Frontal cortex (tissue), 4 donors: ENCODE results near the gene GRM7. TPM values are rescaled to one million over a fixed set of nuclear protein-coding genes. Genes with fewer than 3 reads are reported as not detected.

Source experiments
- DNase-seq, 2 donors: peaks; one replicate each; pipeline ENCODE4 v3.0.0; 2012; ENCODE audit warnings: low spot score in 2 of 2
- FAIRE-seq: peaks from 2 replicates; lab custom pipeline; 2012; peaks lifted over from hg19 to GRCh38; lab: Jason Lieb, UNC
- total RNA-seq: library from RNA; depleted of rRNA; stranded (reverse); fragments of >200 nt; gene quantifications from one replicate; pipeline ENCODE4 v1.2.3, GENCODE V29; 2014
- donor health status: control.
- donor health status: control.
- donor health status: control.

GRM7 gene
- total RNA-seq, 1 donor from 2014 or later: 101 TPM

DNA sequence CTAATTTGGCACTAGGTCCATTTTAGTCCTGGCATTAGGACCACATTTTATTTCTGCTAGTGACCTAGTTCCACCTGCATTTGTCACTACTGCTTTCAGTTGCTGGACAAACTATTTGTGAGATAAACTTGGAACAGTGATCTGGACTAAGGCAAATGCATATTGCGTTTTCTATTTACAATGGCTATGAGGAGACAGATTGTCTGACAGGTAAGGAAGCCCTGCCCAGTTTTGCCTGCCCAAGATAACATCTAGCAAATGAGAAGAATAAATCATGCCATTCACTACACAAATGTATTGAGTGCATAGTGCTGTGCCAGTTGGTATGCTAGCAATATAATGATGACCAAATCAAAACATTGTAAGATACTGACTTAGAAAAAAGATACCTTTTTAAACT lies 245.7 kb downstream of the GRM7 start:
- no peak for DNase-seq
- no peak for FAIRE-seq

DNA sequence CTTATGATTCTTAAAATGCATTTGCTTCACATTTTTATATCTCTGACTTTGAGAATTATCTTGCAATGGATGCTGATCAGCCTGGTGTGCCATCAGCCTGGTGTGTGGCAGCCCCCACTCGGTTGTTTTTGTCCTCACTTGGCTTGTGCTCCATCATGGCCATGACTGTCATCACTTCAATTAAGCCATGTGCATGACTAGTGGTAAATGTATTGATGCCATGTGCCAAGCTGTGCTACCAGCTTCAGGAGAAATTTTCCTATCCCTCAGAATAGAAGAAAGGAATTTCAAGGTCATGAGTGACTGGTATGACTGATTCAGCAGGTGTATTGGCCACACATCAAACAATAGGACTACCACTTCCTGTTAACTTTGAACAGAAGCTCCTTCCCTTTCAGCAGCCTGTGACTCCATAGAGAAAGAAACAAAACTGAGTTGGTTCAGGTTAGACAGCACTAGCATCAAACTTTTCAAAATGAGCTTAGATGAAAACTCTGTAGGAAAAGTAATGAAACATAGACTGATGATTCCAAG lies 251.7 kb downstream of the GRM7 start:
- FAIRE-seq (no peak), DNase-seq (no peak)

DNA sequence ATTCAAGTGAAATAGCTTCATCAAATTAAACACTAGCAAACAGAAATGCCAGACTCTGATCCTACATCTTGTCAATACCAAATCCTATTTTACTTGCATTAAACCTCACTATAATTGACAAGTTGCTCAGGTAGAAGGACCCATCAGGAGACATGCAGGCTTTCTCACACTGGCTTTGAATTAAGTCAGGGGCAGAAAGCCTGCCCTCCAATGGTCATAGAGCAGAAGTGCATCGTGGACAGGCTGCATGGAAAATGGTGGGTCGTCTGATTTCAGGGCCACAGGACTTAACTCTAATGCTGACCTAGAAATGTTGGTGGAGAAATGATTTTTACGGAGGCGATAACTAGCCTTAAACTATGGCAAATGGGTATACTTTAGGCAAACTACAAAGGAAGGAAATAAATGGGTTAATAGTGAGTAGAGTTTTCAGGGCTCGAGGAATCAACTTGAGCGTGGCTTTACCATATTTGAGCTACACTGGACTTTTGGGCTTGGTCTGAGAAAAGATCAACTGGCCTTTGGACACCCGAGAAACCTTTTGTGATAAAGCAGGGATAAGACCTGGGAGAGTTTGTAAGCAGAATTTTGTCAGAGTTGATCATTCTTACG lies 283.9 kb downstream of the GRM7 start:
- FAIRE-seq (no peak), DNase-seq (no peak)

DNA sequence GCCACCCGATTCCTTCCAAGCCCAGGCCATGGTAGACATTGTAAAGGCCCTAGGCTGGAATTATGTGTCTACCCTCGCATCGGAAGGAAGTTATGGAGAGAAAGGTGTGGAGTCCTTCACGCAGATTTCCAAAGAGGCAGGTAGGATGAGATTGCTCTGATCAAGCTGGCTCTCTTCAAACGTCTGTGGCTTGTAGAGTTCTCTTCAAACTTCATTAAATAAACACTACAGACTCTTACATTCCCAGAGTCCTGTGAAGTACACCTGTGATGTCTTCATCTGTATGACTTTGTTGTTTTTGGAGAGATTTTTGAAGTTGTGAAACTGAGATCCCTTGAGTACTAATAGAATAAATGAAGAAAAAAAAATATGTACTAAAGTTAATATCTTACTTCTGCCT lies 285.6 kb downstream of the GRM7 start:
- DNase-seq: no peak
- FAIRE-seq: no peak

DNA sequence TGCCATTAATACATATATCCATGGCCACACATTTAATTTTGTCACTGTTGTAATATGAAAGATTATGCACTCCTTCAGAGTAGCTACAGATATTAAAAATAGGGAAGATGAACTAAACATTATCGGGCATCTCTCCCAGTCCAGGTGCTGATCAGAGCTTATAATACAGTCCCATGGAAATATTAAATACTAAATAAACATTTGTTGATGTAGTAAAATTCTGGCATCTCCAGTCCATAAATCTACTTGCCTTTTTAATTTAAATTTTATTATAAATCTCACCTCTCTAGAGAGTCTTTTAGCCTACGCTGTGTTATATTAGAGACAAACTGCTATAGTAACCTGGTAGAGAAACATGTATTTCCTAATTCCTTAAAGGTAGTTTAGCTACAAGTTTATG lies 297.6 kb downstream of the GRM7 start:
- DNase-seq (no peak), FAIRE-seq (no peak)

DNA sequence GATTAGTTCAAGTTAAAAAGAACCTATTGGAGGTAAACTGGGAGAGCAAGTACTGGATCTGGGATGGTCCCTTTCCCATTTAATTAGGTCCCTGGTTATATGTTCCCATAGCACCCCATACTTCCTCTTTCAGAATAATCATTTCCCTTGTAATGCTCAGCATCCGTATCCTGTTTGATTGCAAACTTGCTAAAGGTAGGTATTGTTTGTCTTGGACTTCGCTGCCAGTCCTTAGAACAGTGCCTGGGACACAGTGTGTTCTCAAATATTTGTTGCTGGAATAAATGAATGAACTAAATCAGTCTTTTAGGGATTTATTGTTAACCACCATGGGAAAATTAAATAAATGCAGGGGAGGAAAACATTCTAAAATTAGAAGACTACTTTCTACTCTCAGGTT lies 299.8 kb downstream of the GRM7 start:
- no peak for FAIRE-seq
- DNase-seq: no peak

DNA sequence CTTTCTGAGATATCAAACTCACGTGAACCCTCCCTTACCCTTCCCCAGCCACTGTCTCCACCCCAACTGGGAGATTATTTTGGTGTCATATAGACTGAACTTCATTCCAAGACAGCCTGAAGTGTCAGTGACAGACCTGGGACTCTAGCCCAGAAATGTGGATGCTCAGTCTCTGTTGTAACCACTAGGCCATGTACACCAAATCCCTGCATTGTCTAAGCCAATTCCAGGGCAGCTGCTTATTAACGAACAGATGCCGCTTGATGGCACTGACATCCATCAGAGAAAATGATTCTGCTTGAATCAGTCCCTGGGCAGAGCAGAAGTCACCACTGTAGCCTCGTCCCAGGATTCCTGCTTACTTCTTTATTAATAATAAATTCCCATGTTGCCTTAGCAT lies 305.5 kb downstream of the GRM7 start:
- FAIRE-seq (no peak), DNase-seq (no peak)

DNA sequence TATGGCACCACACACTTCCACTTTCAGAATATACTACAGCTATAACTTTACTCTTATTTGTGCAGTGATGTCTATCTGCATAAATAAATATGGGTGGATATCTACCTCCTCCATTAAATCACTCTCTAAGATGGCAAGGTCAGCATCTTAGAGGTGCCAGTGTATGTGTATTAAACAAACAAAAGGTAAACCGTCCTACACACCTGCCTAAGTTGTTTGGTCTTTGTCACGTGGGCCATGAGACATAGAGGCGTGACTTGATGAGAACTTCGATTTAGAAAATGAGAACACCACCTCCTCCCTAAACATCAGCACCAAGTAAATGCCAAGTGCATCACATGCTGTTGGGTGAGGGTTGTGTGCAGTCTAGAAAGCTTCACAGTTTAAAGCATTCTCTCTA lies 310.6 kb downstream of the GRM7 start:
- DNase-seq (no peak), FAIRE-seq (no peak)

DNA sequence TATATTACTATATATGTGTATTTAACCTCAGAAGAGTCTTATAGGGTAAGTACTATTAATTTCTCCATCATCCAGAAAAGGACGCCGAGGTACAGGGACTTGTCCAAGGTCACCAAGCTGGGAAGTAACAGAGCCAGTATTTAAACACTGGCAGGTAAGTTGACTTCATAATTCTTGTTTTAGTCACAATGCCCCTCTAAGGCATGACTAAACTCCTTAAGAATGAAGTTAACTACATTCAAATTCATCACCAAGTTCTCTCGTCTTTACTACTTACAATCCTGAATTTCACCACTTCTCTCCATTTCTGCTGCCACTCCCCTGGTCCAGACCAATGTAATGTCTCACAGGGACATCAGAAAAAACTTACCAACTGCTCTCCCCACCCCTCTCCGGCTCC lies 312.1 kb downstream of the GRM7 start:
- no peak for FAIRE-seq
- no peak for DNase-seq

DNA sequence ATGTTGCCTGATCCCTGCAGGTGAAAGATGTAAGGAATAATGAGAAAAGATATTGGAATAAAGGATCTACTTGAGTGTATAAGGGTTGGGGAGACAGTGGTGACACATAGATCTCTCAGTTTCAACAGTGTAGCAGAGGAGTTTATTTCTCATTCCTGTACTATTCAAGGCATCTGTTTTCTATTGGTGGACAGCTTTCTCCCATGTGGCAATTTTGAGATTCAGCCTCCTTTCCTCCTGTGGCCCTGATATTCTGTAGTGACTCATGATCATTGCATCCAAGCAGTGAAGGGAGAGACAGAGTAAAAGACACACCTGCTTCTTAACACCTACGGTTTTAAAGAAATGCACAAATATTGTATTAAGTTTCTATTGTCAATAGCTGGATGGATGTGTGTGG lies 327.6 kb downstream of the GRM7 start:
- FAIRE-seq: no peak
- DNase-seq: no peak

DNA sequence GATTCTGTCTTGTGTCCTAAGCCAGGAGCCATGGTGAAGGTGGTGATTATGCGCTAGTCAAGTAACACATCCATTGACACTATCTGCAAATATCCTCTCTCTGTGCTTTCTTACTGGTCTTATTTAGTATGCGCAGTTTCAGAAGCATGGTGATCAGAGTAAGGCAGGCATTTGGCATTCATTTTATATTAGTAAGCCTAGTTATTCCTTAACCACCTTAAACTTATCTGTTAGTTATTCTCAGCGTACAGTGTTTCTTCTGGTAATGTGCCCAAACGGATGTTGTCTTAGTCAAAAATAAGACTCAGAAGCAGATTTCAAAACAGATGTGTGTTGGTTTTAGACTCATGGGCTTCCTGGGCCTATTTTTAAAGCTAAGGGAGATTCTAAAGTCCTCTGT lies 329.2 kb downstream of the GRM7 start:
- no peak for DNase-seq
- no peak for FAIRE-seq

DNA sequence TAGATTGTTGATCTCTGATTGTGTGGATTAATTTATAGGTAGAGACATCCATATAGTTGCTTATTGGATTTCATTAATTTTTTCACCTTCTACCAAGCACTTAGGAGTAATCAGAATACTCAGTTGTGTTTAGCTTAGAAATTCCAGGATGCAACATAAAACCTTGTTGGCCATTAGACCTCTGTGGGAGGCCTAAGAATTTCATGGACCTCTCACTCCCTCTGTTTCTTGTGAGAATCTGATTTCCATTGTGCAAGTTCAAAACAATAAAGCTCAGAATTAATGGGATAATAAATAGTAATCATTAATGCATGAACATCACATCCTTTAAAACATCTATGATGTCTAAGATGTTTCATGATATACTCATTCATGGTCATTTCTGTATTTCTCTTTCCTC lies 332.4 kb downstream of the GRM7 start:
- DNase-seq (no peak), FAIRE-seq (no peak)

DNA sequence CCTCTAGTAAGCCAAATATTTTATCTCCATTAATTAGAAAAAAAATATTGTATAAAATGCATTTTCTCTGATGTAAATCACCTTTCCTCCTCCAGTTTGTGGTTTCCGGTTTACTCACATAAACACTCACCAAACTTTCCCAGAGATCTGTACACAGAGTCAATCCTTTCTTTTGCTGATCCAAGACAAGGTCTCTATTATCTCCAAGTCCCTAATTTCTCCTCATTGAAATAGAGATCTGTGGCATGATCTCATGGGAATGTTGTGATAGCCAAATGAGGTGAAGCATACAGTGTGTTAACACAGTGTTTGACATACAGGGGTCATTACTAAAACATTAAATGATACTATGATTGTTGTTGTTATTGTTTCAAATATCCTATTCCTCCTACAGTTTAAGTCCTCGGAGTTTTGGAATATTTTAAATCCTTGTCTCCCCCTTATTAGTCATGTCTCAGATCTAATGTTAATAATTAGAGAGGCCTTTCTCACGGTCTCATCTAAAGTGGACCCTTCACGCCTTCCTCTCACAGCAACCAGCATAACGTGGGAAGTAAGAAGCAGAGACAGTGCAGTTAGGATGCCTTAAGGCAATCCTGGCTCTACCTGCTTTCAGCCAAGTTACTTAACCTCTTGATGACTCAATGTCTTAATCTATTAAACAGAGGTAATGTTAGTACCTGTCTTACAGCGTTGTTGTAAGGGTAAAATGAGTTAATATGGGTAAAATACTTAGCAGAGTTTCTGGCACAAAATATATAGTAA lies 333.3 kb downstream of the GRM7 start:
- FAIRE-seq (no peak), DNase-seq (no peak)

DNA sequence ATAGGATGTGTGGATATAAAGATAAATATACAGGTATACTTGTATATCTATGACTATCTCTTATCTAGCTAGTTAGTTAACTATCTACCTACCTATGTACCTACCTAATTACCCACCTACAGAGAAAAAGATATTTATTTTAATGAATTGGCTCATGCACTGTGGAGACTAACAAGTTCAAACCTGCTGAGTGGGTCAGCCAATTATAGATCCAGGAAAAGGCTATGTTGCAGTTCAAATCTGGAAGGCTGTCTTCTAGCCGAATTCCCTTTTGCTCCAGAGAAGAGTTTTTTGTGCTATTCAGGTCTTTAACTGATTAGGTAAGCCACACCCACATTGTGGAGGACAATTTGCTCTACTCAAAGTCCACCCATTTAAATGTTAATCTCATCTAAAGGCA lies 335.0 kb downstream of the GRM7 start:
- no peak for FAIRE-seq
- DNase-seq: no peak

DNA sequence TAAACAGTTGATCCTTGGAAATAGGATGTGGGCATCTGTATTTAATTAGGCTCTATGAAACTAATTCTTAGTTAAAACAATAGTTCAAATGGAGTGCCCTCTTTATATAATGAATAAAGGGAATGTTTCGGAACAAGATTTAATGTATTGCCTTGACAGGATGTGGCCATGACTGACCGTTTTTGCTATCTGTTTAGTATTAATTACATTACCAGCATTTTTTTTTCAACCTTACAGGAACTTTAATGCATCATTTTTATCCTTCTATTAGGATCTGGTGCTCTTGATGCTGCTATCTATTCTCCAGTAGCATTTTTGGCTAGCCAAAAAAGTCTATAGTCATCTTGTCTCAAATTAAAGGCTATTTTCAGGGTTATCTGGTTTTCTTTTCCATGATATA lies 340.9 kb downstream of the GRM7 start:
- DNase-seq (no peak), FAIRE-seq (no peak)

DNA sequence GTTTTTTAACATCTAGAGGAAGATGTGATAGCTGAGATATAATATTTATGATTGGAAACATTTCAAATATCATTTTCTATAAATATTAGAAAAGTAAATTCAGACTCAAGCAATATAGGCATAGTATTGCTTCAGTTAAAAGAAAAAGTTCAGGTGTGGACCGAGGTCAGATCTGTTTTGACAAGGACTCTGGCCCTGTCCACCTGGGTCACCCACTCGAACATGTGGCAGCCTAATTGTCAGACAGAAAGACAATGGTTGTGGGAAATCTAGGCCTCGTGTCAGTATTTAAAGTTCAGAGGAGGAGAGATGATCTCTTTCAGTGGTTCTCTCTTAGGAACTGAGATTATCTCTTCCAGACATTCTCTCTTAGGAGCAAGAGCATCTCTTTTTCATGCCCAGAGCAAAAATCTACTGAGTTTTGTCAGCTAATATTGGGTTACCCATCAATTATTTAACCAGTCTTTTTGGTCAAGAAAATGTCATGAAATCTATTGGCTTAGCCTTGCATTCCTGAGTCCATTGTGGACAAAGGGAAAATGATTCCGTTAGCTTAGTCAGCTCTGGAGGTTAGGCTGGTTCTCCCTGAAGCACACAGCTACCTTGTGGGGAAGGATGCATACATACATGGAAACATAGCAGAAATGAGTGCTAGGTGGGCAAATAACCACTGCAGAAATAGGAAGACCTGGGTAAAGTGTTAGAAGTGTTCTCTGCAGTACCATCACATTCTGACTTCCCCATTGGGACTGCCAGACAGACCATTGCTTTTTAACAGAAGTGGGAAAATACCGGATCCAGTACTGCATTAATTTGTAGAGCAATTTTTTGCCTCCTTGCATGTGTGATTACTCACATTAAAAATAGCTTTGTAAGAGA lies 343.3 kb downstream of the GRM7 start:
- FAIRE-seq (no peak), DNase-seq (no peak)

DNA sequence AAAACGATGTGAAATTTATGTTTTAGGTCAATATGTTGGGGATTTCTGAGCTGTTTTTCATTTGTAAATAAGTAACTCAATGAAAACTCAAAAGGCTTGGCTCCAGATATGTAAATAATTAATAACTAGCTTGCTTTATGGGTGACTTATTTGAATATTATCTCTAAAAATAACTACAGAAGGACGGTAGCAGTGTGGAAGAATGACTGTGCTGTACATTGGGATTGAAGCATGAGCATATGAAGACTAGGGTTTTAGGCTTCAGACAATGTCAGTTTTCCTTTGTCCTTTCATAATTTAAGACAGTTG lies 343.9 kb downstream of the GRM7 start:
- FAIRE-seq: no peak
- no peak for DNase-seq

DNA sequence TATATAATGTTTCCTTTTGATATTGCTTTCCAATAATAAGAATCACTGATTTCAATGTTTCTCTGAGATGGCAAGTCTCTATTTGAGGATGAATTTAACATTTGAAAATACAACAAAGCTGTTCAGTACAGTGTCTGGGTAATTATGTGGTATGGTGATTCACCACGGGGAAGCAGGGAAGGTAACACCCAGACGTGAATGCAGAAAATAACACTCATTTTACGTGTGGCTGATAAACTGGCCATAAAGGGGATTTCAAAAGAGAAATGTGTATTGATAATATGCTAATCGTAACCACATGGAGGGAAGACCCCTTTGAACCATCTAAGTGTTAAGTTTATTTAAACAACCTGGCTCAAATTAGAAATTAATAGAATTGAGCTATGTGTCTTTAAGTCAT lies 344.6 kb downstream of the GRM7 start:
- DNase-seq: no peak
- no peak for FAIRE-seq

DNA sequence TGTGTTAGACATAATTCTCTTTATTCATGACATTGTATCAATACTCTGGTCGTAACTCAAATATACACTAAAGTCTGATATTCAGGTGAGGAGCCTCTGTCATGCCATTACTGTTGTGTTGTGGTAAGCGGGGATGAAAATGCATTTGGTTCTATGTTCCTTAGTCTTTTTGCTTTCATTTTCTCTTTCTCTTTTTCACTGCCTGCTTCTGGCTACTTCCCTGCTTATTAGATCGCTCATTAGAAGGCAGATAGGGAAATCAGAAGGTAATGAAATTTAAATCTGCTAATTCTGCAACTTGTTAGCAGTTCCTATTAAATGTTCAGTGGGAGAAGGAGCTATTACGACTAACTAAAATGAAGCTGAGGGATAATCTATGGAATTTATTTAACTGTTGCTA lies 345.0 kb downstream of the GRM7 start:
- FAIRE-seq (no peak), DNase-seq (no peak)

DNA sequence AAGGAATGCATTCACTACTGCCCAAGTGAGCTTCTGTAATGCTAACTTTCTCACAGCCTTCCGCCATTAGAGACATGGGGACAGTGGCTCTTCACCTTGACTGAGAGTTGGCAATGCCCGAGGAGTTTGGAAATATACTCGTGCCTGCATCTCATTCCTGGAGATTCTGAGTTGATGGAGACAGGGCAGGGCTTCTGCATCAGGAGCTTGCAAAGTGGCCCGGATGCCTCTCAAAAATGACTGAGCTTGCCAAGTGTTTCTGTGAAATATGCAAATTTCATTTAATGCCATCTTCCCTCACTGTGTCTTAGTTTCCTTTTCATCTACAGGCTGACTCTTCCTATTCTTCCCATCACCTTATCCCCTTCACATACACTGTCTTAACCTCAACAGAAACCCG lies 346.2 kb downstream of the GRM7 start:
- FAIRE-seq (no peak), DNase-seq (no peak)

DNA sequence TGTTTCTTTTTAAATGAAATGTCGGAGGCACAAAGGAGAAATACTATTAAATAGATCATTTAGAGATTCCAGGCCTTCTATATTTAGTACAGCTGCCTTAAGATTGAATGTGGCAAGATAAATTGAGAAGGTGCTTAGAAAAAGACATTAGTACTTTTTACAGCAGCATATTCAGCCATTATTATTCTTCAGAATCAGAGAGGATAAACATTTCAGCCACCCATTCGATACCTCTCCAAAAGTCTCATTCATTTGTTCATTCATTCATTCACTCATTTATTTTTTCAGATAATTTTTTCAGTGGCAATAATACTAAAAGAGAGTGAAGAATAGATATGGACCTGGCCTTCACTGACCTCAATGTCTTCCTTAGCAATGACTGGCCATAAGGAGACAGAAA lies 347.0 kb downstream of the GRM7 start:
- DNase-seq (no peak), FAIRE-seq (no peak)
